Erythroblast (primary cell): ENCODE results near the gene SSBP3.

Source experiments
- GATA1 ChIP-seq: IDR thresholded peaks from 2 replicates; pipeline ENCODE4 v1.6.1; 2011; ENCODE audit warnings: low read depth, mild to moderate bottlenecking, control low read depth, low read length, moderate library complexity
- POLR2A ChIP-seq: IDR thresholded peaks from 2 replicates; pipeline ENCODE4 v1.6.1; 2011; ENCODE audit warnings: mild to moderate bottlenecking, low read length

DNA sequence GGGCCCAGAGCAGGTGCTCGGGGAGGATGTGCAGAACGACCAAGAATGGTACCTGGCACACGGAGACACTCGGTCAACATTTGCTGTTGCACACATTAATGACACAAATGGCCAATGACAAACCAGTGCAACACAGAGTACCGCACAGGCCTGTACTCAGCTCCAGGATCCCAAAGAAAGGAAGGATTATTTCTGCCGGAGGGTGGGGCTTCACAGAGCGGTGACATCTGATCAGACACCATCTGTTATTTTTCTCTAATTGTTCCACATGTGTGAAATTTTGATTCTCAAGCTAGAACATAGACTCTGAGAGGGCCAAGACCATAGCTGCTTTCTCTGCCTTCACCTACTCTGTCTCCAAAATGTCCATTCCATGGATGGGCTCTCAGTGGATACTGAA is 105.8 kb downstream of the SSBP3 start:
- no peak for TF ChIP-seq POLR2A
- no peak for TF ChIP-seq GATA1
